Measurements from ENCODE around the gene SCO1.

SCO1 gene

GRCh38 chr17:10640475-10640874 is 56.9 kb downstream of the SCO1 start:
- no peak overlapping the region for H3K4me3 ChIP-seq (ENCODE audit: low read length)
- DNase-seq (ENCODE audit: low read depth), result peak; percentile 70
- no peak for TF ChIP-seq CTCF (conservative IDR thresholded peaks at IDR 0.05; ENCODE audit: low read length)

- H3K4me3 ChIP-seq (ENCODE audit: low read length), result no peak overlapping the region
- no peak for DNase-seq (ENCODE audit: low read depth)
- TF ChIP-seq CTCF (conservative IDR thresholded peaks at IDR 0.05; ENCODE audit: low read length), result no peak
Measured at GRCh38 chr17:10638151-10638550, 59.2 kb downstream of the SCO1 start.

- H3K4me3 ChIP-seq (ENCODE audit: low read length), result no peak overlapping the region
- no peak for DNase-seq (ENCODE audit: low read depth)
- TF ChIP-seq CTCF (conservative IDR thresholded peaks at IDR 0.05; ENCODE audit: low read length), result no peak
Measured at GRCh38 chr17:10635290-10635689, 62.0 kb downstream of the SCO1 start.

- TF ChIP-seq CTCF (conservative IDR thresholded peaks at IDR 0.05; ENCODE audit: low read length), result no peak
- H3K4me3 ChIP-seq (ENCODE audit: low read length), result no peak overlapping the region
- DNase-seq (ENCODE audit: low read depth), result no peak
Measured at GRCh38 chr17:10633738-10634379, 63.5 kb downstream of the SCO1 start.

GRCh38 chr17:10631701-10632100 is 65.6 kb downstream of the SCO1 start:
- no peak overlapping the region for H3K4me3 ChIP-seq (ENCODE audit: low read length)
- DNase-seq (ENCODE audit: low read depth), result no peak
- no peak for TF ChIP-seq CTCF (conservative IDR thresholded peaks at IDR 0.05; ENCODE audit: low read length)

GRCh38 chr17:10631048-10631700 is 66.2 kb downstream of the SCO1 start:
- peak; percentile 76 for TF ChIP-seq CTCF (conservative IDR thresholded peaks at IDR 0.05; ENCODE audit: low read length)
- no peak overlapping the region for H3K4me3 ChIP-seq (ENCODE audit: low read length)
- DNase-seq (ENCODE audit: low read depth), result peak; percentile 22

GRCh38 chr17:10629706-10630105 is 67.6 kb downstream of the SCO1 start:
- H3K4me3 ChIP-seq (ENCODE audit: low read length), result no peak overlapping the region
- no peak for DNase-seq (ENCODE audit: low read depth)
- TF ChIP-seq CTCF (conservative IDR thresholded peaks at IDR 0.05; ENCODE audit: low read length), result no peak

Data from AG10803 (cell line).